ENCODE measurements around the gene SLC25A47.
"Not testable (repeated sequence)": the region's sequence is repeated elsewhere in the genome, so short reads cannot be mapped to it uniquely, and the experiment has no call there.

Gene SLC25A47

GRCh38 chr14:100306101-100306997 lies 16.8 kb upstream of the SLC25A47 start, which contains the start of gene SLC25A29:
TSS of gene SLC25A29 (minus strand) at chr14:100306444. CDS start at chr14:100306232, 212 bp downstream.
- WGBS (ENCODE audit: insufficient coverage, insufficient read length): no CpG with 5 or more reads among the region's 131 CpGs
- Histone ChIP-seq H3K27me3 (ENCODE audit: control insufficient read depth, insufficient read depth, low read length) (no peaks in the 10 kb centered on the region; the same call in 1 of the 2 replicates), H3K9me3 (ENCODE audit: control insufficient read depth, insufficient read depth, low read length) (no peaks in the 10 kb centered on the region), H3K36me3 (ENCODE audit: control insufficient read depth, insufficient read depth, low read length) (no peaks in the 10 kb centered on the region), H3K27ac (ENCODE audit: low read length) (no peak within 1 kb of the TSS), H3K4me1 (ENCODE audit: control insufficient read depth, insufficient read depth, low read length) (peaks cover 12% of the 10 kb centered on the region), H3K4me3 (ENCODE audit: low read length) (peak within 1 kb of the TSS; percentile 97)
- DNase-seq (ENCODE audit: low read depth, low spot score): no peak

GRCh38 chr14:100306998-100307765 lies 16.0 kb upstream of the SLC25A47 start:
- no peaks in the 10 kb centered on the region for H3K9me3 ChIP-seq (ENCODE audit: control insufficient read depth, insufficient read depth, low read length)
- H3K4me1 ChIP-seq (ENCODE audit: control insufficient read depth, insufficient read depth, low read length): peaks cover 12% of the 10 kb centered on the region
- no peak overlapping the region for H3K27ac ChIP-seq (ENCODE audit: low read length)
- no peaks in the 10 kb centered on the region for H3K36me3 ChIP-seq (ENCODE audit: control insufficient read depth, insufficient read depth, low read length)
- H3K4me3 ChIP-seq (ENCODE audit: low read length): peak overlapping the region; percentile 97
- no peak for DNase-seq (ENCODE audit: low read depth, low spot score)
- no peaks in the 10 kb centered on the region; the same call in 1 of the 2 replicates for H3K27me3 ChIP-seq (ENCODE audit: control insufficient read depth, insufficient read depth, low read length)
- WGBS (ENCODE audit: insufficient coverage, insufficient read length): no CpG with 5 or more reads among the region's 49 CpGs

GRCh38 chr14:100307766-100308426 lies 15.2 kb upstream of the SLC25A47 start:
- no peak overlapping the region; the same call in 1 of the 2 replicates for H3K4me3 ChIP-seq (ENCODE audit: low read length)
- no peaks in the 10 kb centered on the region for H3K9me3 ChIP-seq (ENCODE audit: control insufficient read depth, insufficient read depth, low read length)
- no peaks in the 10 kb centered on the region for H3K36me3 ChIP-seq (ENCODE audit: control insufficient read depth, insufficient read depth, low read length)
- H3K4me1 ChIP-seq (ENCODE audit: control insufficient read depth, insufficient read depth, low read length): peaks cover 12% of the 10 kb centered on the region
- H3K27me3 ChIP-seq (ENCODE audit: control insufficient read depth, insufficient read depth, low read length): no peaks in the 10 kb centered on the region; the same call in 1 of the 2 replicates
- H3K27ac ChIP-seq (ENCODE audit: low read length): no peak overlapping the region
- DNase-seq (ENCODE audit: low read depth, low spot score): no peak
- no CpG with 5 or more reads among the region's 5 CpGs for WGBS (ENCODE audit: insufficient coverage, insufficient read length)

- not testable (repeated sequence) for H3K27ac ChIP-seq (ENCODE audit: low read length); DNase-seq (ENCODE audit: low read depth, low spot score); H3K27me3 ChIP-seq (ENCODE audit: control insufficient read depth, insufficient read depth, low read length); H3K9me3 ChIP-seq (ENCODE audit: control insufficient read depth, insufficient read depth, low read length); H3K36me3 ChIP-seq (ENCODE audit: control insufficient read depth, insufficient read depth, low read length); H3K4me3 ChIP-seq (ENCODE audit: low read length)
- no CpG with 5 or more reads among the region's 6 CpGs for WGBS (ENCODE audit: insufficient coverage, insufficient read length)
- H3K4me1 ChIP-seq (ENCODE audit: control insufficient read depth, insufficient read depth, low read length): peaks cover 12% of the 10 kb centered on the region
Observed at GRCh38 chr14:100308427-100308792, 14.7 kb upstream of the SLC25A47 start.

- no peaks in the 10 kb centered on the region for H3K36me3 ChIP-seq (ENCODE audit: control insufficient read depth, insufficient read depth, low read length)
- no CpG with 5 or more reads among the region's 8 CpGs for WGBS (ENCODE audit: insufficient coverage, insufficient read length)
- no peak overlapping the region for H3K27ac ChIP-seq (ENCODE audit: low read length)
- DNase-seq (ENCODE audit: low read depth, low spot score): no peak
- H3K9me3 ChIP-seq (ENCODE audit: control insufficient read depth, insufficient read depth, low read length): no peaks in the 10 kb centered on the region
- H3K27me3 ChIP-seq (ENCODE audit: control insufficient read depth, insufficient read depth, low read length): no peaks in the 10 kb centered on the region; the same call in 1 of the 2 replicates
- H3K4me1 ChIP-seq (ENCODE audit: control insufficient read depth, insufficient read depth, low read length): peaks cover 9% of the 10 kb centered on the region
- H3K4me3 ChIP-seq (ENCODE audit: low read length): no peak overlapping the region
Observed at GRCh38 chr14:100309028-100309737, 14.0 kb upstream of the SLC25A47 start.

- not testable (repeated sequence) for DNase-seq (ENCODE audit: low read depth, low spot score); H3K27me3 ChIP-seq (ENCODE audit: control insufficient read depth, insufficient read depth, low read length); H3K9me3 ChIP-seq (ENCODE audit: control insufficient read depth, insufficient read depth, low read length); H3K4me1 ChIP-seq (ENCODE audit: control insufficient read depth, insufficient read depth, low read length); H3K27ac ChIP-seq (ENCODE audit: low read length); H3K4me3 ChIP-seq (ENCODE audit: low read length); H3K36me3 ChIP-seq (ENCODE audit: control insufficient read depth, insufficient read depth, low read length)
- no CpG with 5 or more reads among the region's 18 CpGs for WGBS (ENCODE audit: insufficient coverage, insufficient read length)
Observed at GRCh38 chr14:100312110-100312876, 10.8 kb upstream of the SLC25A47 start.

GRCh38 chr14:100312877-100313400 lies 10.2 kb upstream of the SLC25A47 start:
- no CpG with 5 or more reads among the region's 10 CpGs for WGBS (ENCODE audit: insufficient coverage, insufficient read length)
- no peak overlapping the region for H3K27ac ChIP-seq (ENCODE audit: low read length)
- no peak for DNase-seq (ENCODE audit: low read depth, low spot score)

GRCh38 chr14:100313464-100314230 lies 9.5 kb upstream of the SLC25A47 start:
- H3K27me3 ChIP-seq (ENCODE audit: control insufficient read depth, insufficient read depth, low read length): no peaks in the 10 kb centered on the region
- H3K27ac ChIP-seq (ENCODE audit: low read length): no peak overlapping the region
- H3K4me3 ChIP-seq (ENCODE audit: low read length): no peak overlapping the region
- H3K36me3 ChIP-seq (ENCODE audit: control insufficient read depth, insufficient read depth, low read length): no peaks in the 10 kb centered on the region
- peaks cover 3% of the 10 kb centered on the region for H3K4me1 ChIP-seq (ENCODE audit: control insufficient read depth, insufficient read depth, low read length)
- no peaks in the 10 kb centered on the region for H3K9me3 ChIP-seq (ENCODE audit: control insufficient read depth, insufficient read depth, low read length)
- no peak for DNase-seq (ENCODE audit: low read depth, low spot score)
- no CpG with 5 or more reads among the region's 26 CpGs for WGBS (ENCODE audit: insufficient coverage, insufficient read length)

More at GRCh38 chr14:100312877-100313400, 10.2 kb upstream of the SLC25A47 start:
- Histone ChIP-seq H3K4me3 (ENCODE audit: low read length) (no peak overlapping the region), H3K27me3 (ENCODE audit: control insufficient read depth, insufficient read depth, low read length) (no peaks in the 10 kb centered on the region), H3K9me3 (ENCODE audit: control insufficient read depth, insufficient read depth, low read length) (no peaks in the 10 kb centered on the region), H3K4me1 (ENCODE audit: control insufficient read depth, insufficient read depth, low read length) (peaks cover 3% of the 10 kb centered on the region; the same call in 1 of the 2 replicates), H3K36me3 (ENCODE audit: control insufficient read depth, insufficient read depth, low read length) (no peaks in the 10 kb centered on the region)

GRCh38 chr14:100314724-100315123 lies 8.4 kb upstream of the SLC25A47 start:
- no peak for DNase-seq (ENCODE audit: low read depth, low spot score)
- H3K4me3 ChIP-seq (ENCODE audit: low read length): no peak overlapping the region
- H3K9me3 ChIP-seq (ENCODE audit: control insufficient read depth, insufficient read depth, low read length): no peaks in the 10 kb centered on the region
- peaks cover 3% of the 10 kb centered on the region for H3K4me1 ChIP-seq (ENCODE audit: control insufficient read depth, insufficient read depth, low read length)
- no peak overlapping the region for H3K27ac ChIP-seq (ENCODE audit: low read length)
- no CpG with 5 or more reads among the region's 6 CpGs for WGBS (ENCODE audit: insufficient coverage, insufficient read length)
- H3K36me3 ChIP-seq (ENCODE audit: control insufficient read depth, insufficient read depth, low read length): no peaks in the 10 kb centered on the region
- H3K27me3 ChIP-seq (ENCODE audit: control insufficient read depth, insufficient read depth, low read length): no peaks in the 10 kb centered on the region
